Measurements from ENCODE around the gene TEX48.

The TEX48 gene, protein sequence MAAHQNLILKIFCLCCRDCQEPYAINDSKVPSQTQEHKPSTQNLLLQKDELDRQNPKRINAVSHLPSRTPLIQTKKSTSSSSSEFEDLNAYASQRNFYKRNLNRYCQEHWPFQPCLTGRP

DNA sequence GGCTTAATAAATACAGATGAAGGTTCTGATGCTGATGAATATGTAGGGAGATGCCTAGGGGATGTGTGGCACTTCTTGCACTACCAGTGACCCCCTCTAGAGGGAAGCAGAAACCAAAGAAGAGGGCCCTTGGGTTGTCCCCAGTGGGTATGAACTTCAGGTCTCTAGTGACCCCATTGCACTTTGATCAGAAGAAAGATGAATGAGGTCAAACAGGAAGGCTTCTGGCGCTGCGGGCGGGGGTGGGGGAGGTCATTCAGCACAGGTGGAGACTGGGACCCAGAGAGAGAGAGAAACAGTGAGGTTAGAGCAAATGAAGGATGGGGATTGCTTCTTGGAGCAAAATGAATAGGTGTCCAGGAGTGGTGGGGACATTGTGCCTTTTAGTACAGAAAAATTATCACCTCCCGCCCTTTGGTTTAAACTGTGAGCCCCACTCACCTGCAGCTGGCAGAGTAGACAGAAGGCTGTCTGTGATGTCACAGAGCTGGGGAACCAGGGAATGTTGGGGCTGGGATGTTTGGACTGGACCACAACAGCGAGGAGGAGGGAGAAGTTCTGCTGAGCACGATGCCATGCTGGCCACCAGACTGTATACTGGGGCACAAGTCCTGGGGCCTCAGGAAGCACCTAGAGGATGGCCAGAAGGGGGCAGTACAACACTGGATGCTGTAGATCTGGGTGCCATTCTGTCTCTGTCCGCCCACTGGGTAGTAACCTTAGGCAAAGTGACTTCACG is at the start of gene TEX48:
TEX48 (minus strand) TSS at position 599 of the 739 bp plus-strand sequence. CDS start 10,469 bp downstream, outside the sequence.
- TF ChIP-seq, protein P1, sequence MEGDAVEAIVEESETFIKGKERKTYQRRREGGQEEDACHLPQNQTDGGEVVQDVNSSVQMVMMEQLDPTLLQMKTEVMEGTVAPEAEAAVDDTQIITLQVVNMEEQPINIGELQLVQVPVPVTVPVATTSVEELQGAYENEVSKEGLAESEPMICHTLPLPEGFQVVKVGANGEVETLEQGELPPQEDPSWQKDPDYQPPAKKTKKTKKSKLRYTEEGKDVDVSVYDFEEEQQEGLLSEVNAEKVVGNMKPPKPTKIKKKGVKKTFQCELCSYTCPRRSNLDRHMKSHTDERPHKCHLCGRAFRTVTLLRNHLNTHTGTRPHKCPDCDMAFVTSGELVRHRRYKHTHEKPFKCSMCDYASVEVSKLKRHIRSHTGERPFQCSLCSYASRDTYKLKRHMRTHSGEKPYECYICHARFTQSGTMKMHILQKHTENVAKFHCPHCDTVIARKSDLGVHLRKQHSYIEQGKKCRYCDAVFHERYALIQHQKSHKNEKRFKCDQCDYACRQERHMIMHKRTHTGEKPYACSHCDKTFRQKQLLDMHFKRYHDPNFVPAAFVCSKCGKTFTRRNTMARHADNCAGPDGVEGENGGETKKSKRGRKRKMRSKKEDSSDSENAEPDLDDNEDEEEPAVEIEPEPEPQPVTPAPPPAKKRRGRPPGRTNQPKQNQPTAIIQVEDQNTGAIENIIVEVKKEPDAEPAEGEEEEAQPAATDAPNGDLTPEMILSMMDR (conservative IDR thresholded peaks at IDR 0.05), result peak; percentile 92
- TF ChIP-seq ZFX (IDR thresholded peaks at IDR 0.05), result no peak
- no peak within 1 kb of the TSS for H3K27ac ChIP-seq

DNA sequence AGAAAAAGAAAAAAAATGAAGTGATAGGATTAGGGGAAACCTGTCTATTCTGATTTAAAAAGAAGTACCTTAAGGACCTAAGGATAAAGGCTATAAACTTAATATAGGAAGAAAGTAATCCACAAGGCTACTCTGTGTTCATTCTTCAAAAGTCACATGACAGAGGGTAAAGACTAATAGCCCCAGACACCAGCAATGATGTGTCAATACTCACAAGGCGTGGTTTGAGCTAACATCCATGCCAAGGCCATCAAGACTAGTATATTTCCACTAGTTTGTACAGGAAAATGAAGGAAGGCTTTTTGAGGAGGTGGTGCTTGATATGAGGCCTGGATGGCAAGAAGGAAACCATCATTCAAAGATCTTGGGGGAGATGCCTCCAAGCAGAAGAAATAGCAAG is 49.7 kb upstream of the TEX48 start:
- TF ChIP-seq, protein P1 (conservative IDR thresholded peaks at IDR 0.05), result no peak
- TF ChIP-seq ZFX (IDR thresholded peaks at IDR 0.05), result no peak
- H3K27ac ChIP-seq, result no peak overlapping the region

DNA sequence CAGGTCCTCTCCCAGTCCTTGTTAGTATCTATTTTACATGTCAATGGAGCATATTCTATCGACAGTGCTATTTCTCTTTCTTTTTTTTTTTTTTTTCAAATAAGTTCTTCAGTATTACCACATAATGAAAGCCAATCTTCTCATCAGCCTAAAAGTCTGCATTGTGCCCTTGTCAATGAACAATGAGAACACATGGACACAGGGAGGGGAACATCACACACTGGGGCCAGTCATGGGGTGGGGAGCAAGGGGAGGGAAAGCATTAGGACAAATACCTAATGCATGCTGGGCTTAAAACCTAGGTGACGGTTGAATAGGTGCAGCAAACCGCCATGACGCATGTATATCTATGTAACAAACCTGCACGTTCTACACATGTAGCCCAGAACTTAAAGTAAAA is 47.7 kb upstream of the TEX48 start:
- TF ChIP-seq, protein P1 (conservative IDR thresholded peaks at IDR 0.05), result no peak
- TF ChIP-seq ZFX (IDR thresholded peaks at IDR 0.05), result no peak
- H3K27ac ChIP-seq, result no peak overlapping the region

DNA sequence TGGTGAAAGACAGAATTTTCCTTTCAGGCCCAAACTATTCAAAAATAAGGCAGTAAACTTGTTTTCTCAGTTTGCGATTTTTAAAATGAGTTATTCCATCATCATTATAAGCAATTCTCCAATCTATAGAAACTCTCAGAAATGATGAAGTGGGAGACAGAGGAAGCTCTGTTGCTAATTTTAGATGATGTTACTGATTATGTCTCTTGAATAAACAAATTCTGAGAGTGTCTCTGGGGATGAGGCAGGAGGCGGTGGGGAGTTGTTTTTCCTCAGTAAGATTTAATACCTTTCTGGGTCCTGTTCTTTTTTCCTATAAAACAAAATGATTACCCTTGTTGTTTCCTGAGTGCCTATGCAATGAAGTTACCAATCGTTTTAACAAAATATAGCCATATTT is 43.9 kb upstream of the TEX48 start:
- TF ChIP-seq, protein P1 (conservative IDR thresholded peaks at IDR 0.05), result no peak
- TF ChIP-seq ZFX (IDR thresholded peaks at IDR 0.05), result no peak

DNA sequence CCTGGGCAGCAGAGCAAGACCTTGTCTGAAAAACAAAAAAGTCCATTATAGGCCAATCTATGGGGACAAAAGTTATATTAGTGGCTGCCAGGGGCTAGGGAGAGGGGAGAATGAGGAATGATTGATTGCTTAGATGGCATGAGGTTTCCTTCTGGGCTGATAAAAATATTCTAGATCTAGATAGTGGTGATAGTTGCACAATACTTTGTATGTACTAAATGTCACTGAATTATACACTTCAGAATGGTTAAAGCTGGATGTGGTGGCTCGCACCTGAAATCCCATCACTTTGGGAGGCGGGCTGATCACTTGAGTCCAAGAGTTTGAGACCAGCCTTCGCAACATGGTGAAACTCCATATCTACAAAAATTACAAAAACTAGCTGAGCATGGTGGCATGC is 42.8 kb upstream of the TEX48 start:
- TF ChIP-seq, protein P1 (conservative IDR thresholded peaks at IDR 0.05), result no peak
- TF ChIP-seq ZFX (IDR thresholded peaks at IDR 0.05), result no peak
- H3K27ac ChIP-seq, result no peak overlapping the region

More for the DNA sequence above, 43.9 kb upstream of the TEX48 start:
- no peak overlapping the region for H3K27ac ChIP-seq

DNA sequence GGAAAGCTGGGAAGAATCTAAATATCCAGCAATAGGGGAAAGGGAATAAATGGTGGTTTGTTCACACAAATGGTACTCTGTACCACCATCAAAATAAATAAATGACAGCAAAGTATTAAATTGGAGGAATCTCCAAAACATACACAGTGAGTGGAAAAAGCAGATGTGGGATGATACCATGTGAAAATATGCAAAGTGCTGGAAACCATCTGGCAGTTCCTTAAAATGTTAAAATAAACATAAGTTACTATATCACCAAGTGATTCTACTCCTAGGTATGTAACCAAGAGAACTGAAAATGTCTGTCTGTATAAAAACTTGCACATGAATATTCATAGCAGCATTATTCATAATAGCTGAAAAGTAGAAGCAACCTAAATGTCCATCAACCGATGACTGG is 41.9 kb upstream of the TEX48 start:
- no peak overlapping the region for H3K27ac ChIP-seq
- TF ChIP-seq ZFX (IDR thresholded peaks at IDR 0.05), result no peak
- TF ChIP-seq, protein P1 (conservative IDR thresholded peaks at IDR 0.05), result no peak

DNA sequence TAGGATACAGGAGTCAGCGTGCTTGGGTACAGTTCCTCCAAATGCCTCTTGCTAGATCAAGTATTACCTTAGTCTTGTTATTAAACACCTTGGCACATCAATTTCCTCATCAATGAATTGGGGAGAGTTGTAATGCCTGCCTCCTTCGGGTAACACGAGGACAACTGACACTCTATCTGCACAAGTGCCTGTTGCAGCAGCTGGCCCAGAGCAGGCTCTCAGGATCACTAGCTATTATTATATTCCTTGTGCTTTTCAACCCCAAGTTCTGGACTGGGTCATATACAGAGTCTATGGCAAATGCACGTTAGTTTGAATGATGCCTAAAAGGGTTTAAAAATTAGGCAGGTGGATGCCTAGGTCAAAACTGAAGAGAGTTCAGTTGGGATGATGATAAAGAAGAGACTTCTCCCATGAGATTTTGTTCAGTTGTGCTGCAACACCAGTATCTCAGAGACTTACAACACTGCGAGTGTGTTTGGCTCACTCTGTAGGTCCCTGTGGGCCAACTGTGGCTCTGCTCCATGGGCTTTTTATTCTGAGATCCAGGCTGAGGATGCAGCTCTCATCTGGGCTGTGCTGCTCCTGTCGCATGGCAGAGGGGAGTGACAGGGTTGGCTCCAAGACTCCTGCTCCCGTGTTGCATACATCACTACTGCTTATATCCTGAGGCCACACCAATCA is 41.1 kb upstream of the TEX48 start:
- H3K27ac ChIP-seq, result no peak overlapping the region
- no peak for TF ChIP-seq ZFX (IDR thresholded peaks at IDR 0.05)
- TF ChIP-seq, protein P1 (conservative IDR thresholded peaks at IDR 0.05), result no peak
